Mesendoderm (in vitro differentiated cells): ENCODE results near the gene FNBP1.

ENCODE experiments used
- DNase-seq: peaks from one replicate; pipeline ENCODE4 v3.0.0; 2013
- H2AK5ac ChIP-seq: 2 replicates; pipeline ENCODE4 v1.6.1; 2013; ENCODE audit warnings: low read length, inconsistent platforms
- H2BK120ac ChIP-seq: 2 replicates; pipeline ENCODE4 v1.6.1; 2013; ENCODE audit warnings: low read depth, mild to moderate bottlenecking, low read length, moderate library complexity, mixed read lengths
- H2BK15ac ChIP-seq: replicated peaks from 2 replicates; pipeline ENCODE4 v1.6.1; 2013; ENCODE audit warnings: low read depth, mild to moderate bottlenecking, moderate library complexity
- H2BK5ac ChIP-seq: 2 replicates; pipeline ENCODE4 v1.6.1; 2013; ENCODE audit warnings: low read length, inconsistent platforms
- H3K18ac ChIP-seq: 2 replicates; pipeline ENCODE4 v1.6.1; 2013; ENCODE audit warnings: mild to moderate bottlenecking, low read length, mixed read lengths
- H3K23ac ChIP-seq: one replicate; pipeline ENCODE4 v1.6.1; 2013; ENCODE audit warnings: low read length
- H3K27ac ChIP-seq: 2 replicates; pipeline ENCODE4 v1.5.1; 2013; ENCODE audit warnings: low read depth, mild to moderate bottlenecking, inconsistent platforms, low read length, moderate library complexity
- H3K27me3 ChIP-seq: 2 replicates; pipeline ENCODE4 v1.6.1; 2013; ENCODE audit warnings: low read length, control low read depth, mild to moderate bottlenecking, inconsistent platforms; ENCODE audit not compliant: insufficient read depth, poor library complexity
- H3K36me3 ChIP-seq: 2 replicates; pipeline ENCODE4 v1.6.1; 2013; ENCODE audit warnings: low read length, inconsistent platforms; ENCODE audit not compliant: control insufficient read depth, insufficient read depth
- H3K4ac ChIP-seq: one replicate; pipeline ENCODE4 v1.6.1; 2013; ENCODE audit warnings: low read depth, mild to moderate bottlenecking, low read length, moderate library complexity
- H3K4me1 ChIP-seq: 2 replicates; pipeline ENCODE4 v1.6.1; 2013; ENCODE audit warnings: low read depth, low read length, inconsistent platforms; ENCODE audit not compliant: control insufficient read depth
- H3K4me2 ChIP-seq: 2 replicates; pipeline ENCODE4 v1.6.1; 2013; ENCODE audit warnings: low read length
- H3K4me3 ChIP-seq: 2 replicates; pipeline ENCODE4 v1.5.1; 2013; ENCODE audit warnings: mild to moderate bottlenecking, low read length
- H3K56ac ChIP-seq: one replicate; pipeline ENCODE4 v1.6.1; 2013; ENCODE audit warnings: low read length
- H3K79me1 ChIP-seq: 2 replicates; pipeline ENCODE4 v1.6.1; 2013; ENCODE audit warnings: low read length, inconsistent platforms
- H3K79me2 ChIP-seq: 2 replicates; pipeline ENCODE4 v1.6.1; 2013; ENCODE audit warnings: mild to moderate bottlenecking, low read length; ENCODE audit not compliant: control insufficient read depth, insufficient read depth
- H3K9ac ChIP-seq: 2 replicates; pipeline ENCODE4 v1.6.1; 2013; ENCODE audit warnings: low read length, inconsistent platforms
- H4K5ac ChIP-seq: one replicate; pipeline ENCODE4 v1.6.1; 2013; ENCODE audit warnings: low read length
- H4K8ac ChIP-seq: one replicate; pipeline ENCODE4 v1.6.1; 2013; ENCODE audit warnings: low read depth, mild to moderate bottlenecking, control low read depth, low read length, moderate library complexity
- WGBS: extraction: QIAGEN DNeasy Blood & Tissue Kit; methylation state at CpG from one replicate; pipeline ENCODE4 v1.1.7; 2013; ENCODE audit warnings: low lambda C conversion rate, missing lambda C conversion rate; ENCODE audit not compliant: insufficient coverage; ENCODE audit errors: extremely low coverage; 5-methylcytosine and 5-hydroxymethylcytosine counted together

Gene FNBP1

GRCh38 chr9:130043654-130044623, 950 bp upstream of the FNBP1 start:
- Histone ChIP-seq H3K18ac (peak overlapping the region; percentile 33), H3K79me2 (peaks cover 2% of the 10 kb centered on the region), H2BK5ac (no peak overlapping the region), H3K9ac (peak overlapping the region; percentile 74), H2BK15ac (no peak overlapping the region), H2AK5ac (no peak overlapping the region), H3K4ac (no peak overlapping the region), H3K79me1 (peaks cover 3% of the 10 kb centered on the region), H4K8ac (no peak overlapping the region), H3K27me3 (peaks cover 1% of the 10 kb centered on the region), H3K36me3 (no peaks in the 10 kb centered on the region), H3K23ac (no peak overlapping the region), H3K4me2 (peak overlapping the region; percentile 91), H3K4me1 (peaks cover 2% of the 10 kb centered on the region), H2BK120ac (no peak overlapping the region), H4K5ac (no peak overlapping the region), H3K4me3 (peak overlapping the region; percentile 59), H3K56ac (peak overlapping the region; percentile 90), H3K27ac (peak overlapping the region; percentile 56)
- WGBS: no CpG with 5 or more reads among the region's 37 CpGs
- DNase-seq: peak; percentile 42

GRCh38 chr9:130042406-130042884, 544 bp downstream of the FNBP1 start:
- Histone ChIP-seq H3K4me1 (peaks cover 2% of the 10 kb centered on the region), H3K4me3 (peak overlapping the region; percentile 84), H3K79me2 (peaks cover 2% of the 10 kb centered on the region), H2AK5ac (no peak overlapping the region), H4K8ac (no peak overlapping the region), H3K27me3 (peaks cover 1% of the 10 kb centered on the region), H3K36me3 (no peaks in the 10 kb centered on the region), H3K56ac (peak overlapping the region; percentile 90), H3K9ac (peak overlapping the region; percentile 88), H2BK15ac (no peak overlapping the region), H3K79me1 (peaks cover 3% of the 10 kb centered on the region), H3K23ac (peak overlapping the region; percentile 66), H3K4ac (no peak overlapping the region), H4K5ac (no peak overlapping the region), H2BK120ac (no peak overlapping the region), H2BK5ac (no peak overlapping the region), H3K18ac (peak overlapping the region; percentile 81), H3K27ac (peak overlapping the region; percentile 95), H3K4me2 (peak overlapping the region; percentile 98)
- WGBS: no CpG with 5 or more reads among the region's 68 CpGs
- no peak for DNase-seq

DNA sequence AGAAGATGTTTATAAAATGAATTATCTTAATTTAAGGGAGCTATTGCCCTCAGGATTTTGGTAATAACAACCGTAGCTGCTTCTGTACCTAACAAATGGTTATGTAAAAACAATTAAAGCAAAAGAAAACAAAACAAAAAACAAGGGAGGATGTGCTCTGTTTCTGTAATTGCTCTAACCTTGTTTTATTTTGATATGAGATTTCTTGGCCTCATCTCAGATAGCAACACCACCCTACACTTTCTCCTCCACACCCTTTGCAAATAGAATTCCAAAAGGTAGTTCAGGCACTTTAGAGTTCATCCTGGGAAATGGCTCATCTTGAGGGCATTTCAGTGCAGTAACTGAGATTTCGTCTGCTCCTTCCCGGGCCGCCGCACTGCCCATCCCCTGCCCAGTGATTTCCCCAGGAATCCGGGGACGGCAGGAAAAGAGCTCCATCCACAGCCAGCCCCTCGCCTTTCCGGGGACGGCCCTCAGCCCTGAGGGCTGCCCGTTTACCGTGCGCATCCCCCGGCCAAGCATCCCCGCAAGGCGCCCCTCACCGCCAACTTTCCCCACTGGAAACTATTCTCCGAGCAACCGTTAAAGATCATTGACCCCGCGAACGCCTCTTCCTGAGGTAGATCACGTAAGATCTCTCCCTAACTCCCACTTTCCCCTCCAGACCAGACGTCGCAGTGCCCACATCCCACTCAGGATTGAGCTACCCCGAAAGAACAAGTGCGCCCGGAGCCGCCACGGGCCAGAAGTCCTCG, 1.2 kb downstream of the FNBP1 start:
- H2AK5ac ChIP-seq: no peak overlapping the region
- H3K4ac ChIP-seq: no peak overlapping the region
- H4K5ac ChIP-seq: no peak overlapping the region
- H3K79me2 ChIP-seq: peaks cover 2% of the 10 kb centered on the region
- H2BK15ac ChIP-seq: no peak overlapping the region
- H3K56ac ChIP-seq: peak overlapping the region; percentile 90
- H3K23ac ChIP-seq: no peak overlapping the region
- H3K79me1 ChIP-seq: peaks cover 3% of the 10 kb centered on the region
- peak overlapping the region; percentile 84 for H3K4me3 ChIP-seq
- peak overlapping the region; percentile 81 for H3K18ac ChIP-seq
- H2BK5ac ChIP-seq: no peak overlapping the region
- peak overlapping the region; percentile 88 for H3K9ac ChIP-seq
- no peak overlapping the region for H2BK120ac ChIP-seq
- H3K27ac ChIP-seq: peak overlapping the region; percentile 95
- DNase-seq: peak; percentile 37
- H3K4me2 ChIP-seq: peak overlapping the region; percentile 98
- no peaks in the 10 kb centered on the region for H3K36me3 ChIP-seq
- WGBS: no CpG with 5 or more reads among the region's 31 CpGs
- H3K27me3 ChIP-seq: peaks cover 1% of the 10 kb centered on the region
- peaks cover 2% of the 10 kb centered on the region for H3K4me1 ChIP-seq
- no peak overlapping the region for H4K8ac ChIP-seq

DNA sequence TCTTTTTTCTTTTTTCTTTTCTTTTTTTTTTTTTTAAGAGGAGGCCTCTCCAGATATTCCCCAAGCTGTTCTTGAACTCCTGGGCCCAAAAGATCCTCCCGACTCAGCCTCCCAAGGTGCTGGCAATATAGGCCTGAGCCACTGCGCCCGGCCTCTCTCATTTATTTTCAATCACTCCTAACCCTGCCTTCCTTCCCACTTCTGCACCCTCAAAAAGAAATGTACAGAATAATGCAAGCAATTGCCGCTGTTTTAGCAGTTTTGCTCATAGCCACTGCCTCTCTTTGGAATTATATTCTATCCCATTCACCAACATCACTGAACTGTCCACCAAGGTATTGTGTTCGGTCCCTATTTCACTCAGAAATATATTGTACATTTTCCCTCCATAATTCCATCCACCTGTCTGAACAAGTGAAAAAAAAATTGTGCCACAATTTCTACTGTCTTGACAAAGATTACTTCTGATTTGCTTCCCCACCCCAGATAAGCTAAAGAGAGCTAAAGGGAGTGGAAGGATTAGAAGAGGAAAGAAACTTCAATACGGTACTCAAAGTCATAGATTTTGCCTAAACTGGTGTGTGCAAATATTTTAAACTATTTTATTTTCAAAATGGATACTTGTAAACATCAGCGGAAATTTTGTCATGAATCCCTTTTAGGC, 1.9 kb downstream of the FNBP1 start:
- Histone ChIP-seq H4K8ac (no peak overlapping the region), H4K5ac (no peak overlapping the region), H3K4ac (no peak overlapping the region), H3K56ac (no peak overlapping the region), H2AK5ac (no peak overlapping the region), H3K36me3 (no peaks in the 10 kb centered on the region), H3K9ac (no peak overlapping the region), H3K4me2 (no peak overlapping the region), H3K23ac (no peak overlapping the region), H3K18ac (no peak overlapping the region), H2BK15ac (no peak overlapping the region), H3K27ac (no peak overlapping the region), H2BK120ac (no peak overlapping the region), H3K4me1 (peaks cover 2% of the 10 kb centered on the region), H3K79me1 (peaks cover 3% of the 10 kb centered on the region), H3K27me3 (peaks cover 1% of the 10 kb centered on the region), H2BK5ac (no peak overlapping the region), H3K4me3 (no peak overlapping the region), H3K79me2 (peaks cover 2% of the 10 kb centered on the region)
- no peak for DNase-seq
- no CpG with 5 or more reads among the region's 7 CpGs for WGBS

DNA sequence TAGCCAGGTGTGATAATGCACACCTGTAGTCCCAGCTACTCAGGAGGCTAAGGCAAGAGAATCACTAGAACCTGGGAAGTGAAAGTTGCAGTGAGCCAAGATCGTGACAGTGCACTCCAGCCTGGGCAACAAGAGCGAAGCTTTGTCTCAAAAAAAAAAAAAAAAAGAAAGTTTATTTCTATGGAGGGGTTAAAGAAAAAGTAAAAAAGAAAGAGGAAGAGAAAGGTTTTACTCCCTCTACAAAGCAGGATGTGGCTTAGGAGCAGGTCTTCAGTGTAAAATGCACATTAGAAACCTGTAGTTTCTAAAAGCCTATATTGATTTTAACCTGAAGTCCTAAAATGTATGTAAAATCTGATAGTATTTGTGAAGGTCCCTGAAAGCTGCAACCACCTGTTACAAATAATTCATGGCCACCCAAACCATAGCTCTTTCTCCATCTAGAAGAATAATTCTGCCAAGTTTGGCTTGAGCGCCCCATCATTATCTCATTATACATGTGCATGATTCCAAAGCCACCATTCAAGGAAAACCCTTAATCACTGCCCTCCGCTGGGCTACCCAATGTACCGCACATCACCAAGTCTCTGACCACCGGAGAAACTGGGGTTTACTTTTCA, 3.4 kb downstream of the FNBP1 start:
- H3K27ac ChIP-seq: no peak overlapping the region
- H3K79me2 ChIP-seq: peaks cover 2% of the 10 kb centered on the region
- WGBS: no CpG with 5 or more reads among the region's 6 CpGs
- no peak overlapping the region for H3K23ac ChIP-seq
- H3K18ac ChIP-seq: no peak overlapping the region
- H4K5ac ChIP-seq: no peak overlapping the region
- no peak overlapping the region for H3K4me3 ChIP-seq
- H2BK120ac ChIP-seq: no peak overlapping the region
- no peak overlapping the region for H3K4ac ChIP-seq
- H2AK5ac ChIP-seq: no peak overlapping the region
- no peak overlapping the region for H2BK5ac ChIP-seq
- H3K56ac ChIP-seq: no peak overlapping the region
- peaks cover 2% of the 10 kb centered on the region for H3K4me1 ChIP-seq
- H3K79me1 ChIP-seq: peaks cover 4% of the 10 kb centered on the region
- H3K4me2 ChIP-seq: no peak overlapping the region
- H3K9ac ChIP-seq: no peak overlapping the region
- H4K8ac ChIP-seq: no peak overlapping the region
- no peak for DNase-seq
- peaks cover 1% of the 10 kb centered on the region for H3K27me3 ChIP-seq
- H3K36me3 ChIP-seq: no peaks in the 10 kb centered on the region
- no peak overlapping the region for H2BK15ac ChIP-seq
